ENCODE data around the gene MAML3. TPM values are rescaled to one million over a fixed set of nuclear protein-coding genes. Genes with fewer than 3 reads are reported as not detected.

MAML3 gene
- total RNA-seq, 2 donors from 2014 or later = 9.3 to 10.1 TPM

GRCh38 chr4:140092094-140092851 lies 61.7 kb downstream of the MAML3 start:
- H3K9ac ChIP-seq (ENCODE audit: low read depth in 2 of 2, low read length in 2 of 2) = peak overlapping the region in 1 of 2 donors; percentile 36
- peak overlapping the region; percentile 10 for H3K4me3 ChIP-seq
- no peaks in the 10 kb centered on the region for H3K9me3 ChIP-seq
- peak overlapping the region; percentile 55 for H3K27ac ChIP-seq
- no peaks in the 10 kb centered on the region for H3K4me1 ChIP-seq
- intact Hi-C loops (cut with DNase I) = no loop called here
- H3K36me3 ChIP-seq = no peaks in the 10 kb centered on the region
- peak; percentile 62 for DNase-seq
- no peaks in the 10 kb centered on the region for H3K27me3 ChIP-seq
- no peak for TF ChIP-seq CTCF (IDR thresholded peaks at IDR 0.05)

- no peak overlapping the region for H3K9ac ChIP-seq (ENCODE audit: low read depth in 2 of 2, low read length in 2 of 2)
- intact Hi-C loops (cut with DNase I) = no loop called here
- no peak overlapping the region for H3K4me3 ChIP-seq
- H3K27ac ChIP-seq = no peak overlapping the region
- no peaks in the 10 kb centered on the region for H3K4me1 ChIP-seq
- H3K36me3 ChIP-seq = no peaks in the 10 kb centered on the region
- H3K9me3 ChIP-seq = no peaks in the 10 kb centered on the region
- H3K27me3 ChIP-seq = no peaks in the 10 kb centered on the region
- DNase-seq = no peak
- TF ChIP-seq CTCF (IDR thresholded peaks at IDR 0.05) = no peak
Observed at GRCh38 chr4:140091305-140091704, 62.7 kb downstream of the MAML3 start.

GRCh38 chr4:140090215-140090731 lies 63.7 kb downstream of the MAML3 start:
- intact Hi-C loops (cut with DNase I) = no loop called here
- no peak overlapping the region for H3K9ac ChIP-seq (ENCODE audit: low read depth in 2 of 2, low read length in 2 of 2)
- no peaks in the 10 kb centered on the region for H3K4me1 ChIP-seq

GRCh38 chr4:140089216-140089615 lies 64.8 kb downstream of the MAML3 start:
- no peaks in the 10 kb centered on the region for H3K36me3 ChIP-seq
- H3K9me3 ChIP-seq = no peaks in the 10 kb centered on the region
- no peak overlapping the region for H3K9ac ChIP-seq (ENCODE audit: low read depth in 2 of 2, low read length in 2 of 2)
- no peak for DNase-seq
- H3K27me3 ChIP-seq = no peaks in the 10 kb centered on the region
- intact Hi-C loops (cut with DNase I) = no loop called here
- H3K27ac ChIP-seq = no peak overlapping the region
- TF ChIP-seq CTCF (IDR thresholded peaks at IDR 0.05) = no peak
- no peak overlapping the region for H3K4me3 ChIP-seq
- no peaks in the 10 kb centered on the region for H3K4me1 ChIP-seq

More at GRCh38 chr4:140090215-140090731, 63.7 kb downstream of the MAML3 start:
- H3K27me3 ChIP-seq = no peaks in the 10 kb centered on the region
- no peak for TF ChIP-seq CTCF (IDR thresholded peaks at IDR 0.05)
- no peak overlapping the region for H3K4me3 ChIP-seq
- no peak overlapping the region for H3K27ac ChIP-seq
- no peaks in the 10 kb centered on the region for H3K36me3 ChIP-seq
- H3K9me3 ChIP-seq = no peaks in the 10 kb centered on the region
- no peak for DNase-seq

- TF ChIP-seq CTCF (IDR thresholded peaks at IDR 0.05) = no peak
- H3K4me1 ChIP-seq = no peaks in the 10 kb centered on the region
Observed at GRCh38 chr4:140088323-140088967, 65.5 kb downstream of the MAML3 start.

More at GRCh38 chr4:140088323-140088967, 65.5 kb downstream of the MAML3 start:
- no peaks in the 10 kb centered on the region for H3K27me3 ChIP-seq
- H3K4me3 ChIP-seq = no peak overlapping the region
- intact Hi-C loops (cut with DNase I) = no loop called here
- no peaks in the 10 kb centered on the region for H3K9me3 ChIP-seq
- no peak overlapping the region for H3K27ac ChIP-seq
- no peak overlapping the region for H3K9ac ChIP-seq (ENCODE audit: low read depth in 2 of 2, low read length in 2 of 2)
- DNase-seq = no peak
- no peaks in the 10 kb centered on the region for H3K36me3 ChIP-seq
